AG10803 (cell line): ENCODE results near the gene RGS11.

Experiments used
- DNase-seq: peaks from one replicate; pipeline ENCODE4 v3.0.0; 2010; ENCODE audit warnings: low read depth
- H3K4me3 ChIP-seq: 2 replicates; pipeline ENCODE4 v1.5.1; 2011; ENCODE audit warnings: mild to moderate bottlenecking, low read length, control low read depth
- CTCF ChIP-seq: conservative IDR thresholded peaks from 2 replicates; pipeline ENCODE4 v1.5.1; 2011; ENCODE audit warnings: mild to moderate bottlenecking, low read length, control low read depth, inconsistent platforms

The RGS11 gene

GRCh38 chr16:296806-297510 is 21.2 kb upstream of the RGS11 start:
- DNase-seq = no peak
- no peak overlapping the region for H3K4me3 ChIP-seq
- no peak for TF ChIP-seq CTCF

GRCh38 chr16:296276-296675 is 20.5 kb upstream of the RGS11 start:
- no peak for DNase-seq
- H3K4me3 ChIP-seq = no peak overlapping the region
- no peak for TF ChIP-seq CTCF

- DNase-seq = no peak
- TF ChIP-seq CTCF = no peak
- no peak overlapping the region for H3K4me3 ChIP-seq
Measured at GRCh38 chr16:293043-293775, 17.5 kb upstream of the RGS11 start.

GRCh38 chr16:291539-291938 is 15.8 kb upstream of the RGS11 start:
- H3K4me3 ChIP-seq = no peak overlapping the region
- DNase-seq = no peak
- TF ChIP-seq CTCF = no peak

GRCh38 chr16:290681-291405 is 15.1 kb upstream of the RGS11 start:
- DNase-seq = no peak
- no peak overlapping the region for H3K4me3 ChIP-seq
- no peak for TF ChIP-seq CTCF

GRCh38 chr16:290015-290680 is 14.4 kb upstream of the RGS11 start:
- TF ChIP-seq CTCF = no peak
- no peak for DNase-seq
- no peak overlapping the region for H3K4me3 ChIP-seq
